NCI-H1092 (cell line): ENCODE data around the gene BDH2.

Experiments
- DNase-seq: peaks from one replicate; lab custom pipeline; 2025; lab: John Stamatoyannopoulos, UW

BDH2 gene

DNA sequence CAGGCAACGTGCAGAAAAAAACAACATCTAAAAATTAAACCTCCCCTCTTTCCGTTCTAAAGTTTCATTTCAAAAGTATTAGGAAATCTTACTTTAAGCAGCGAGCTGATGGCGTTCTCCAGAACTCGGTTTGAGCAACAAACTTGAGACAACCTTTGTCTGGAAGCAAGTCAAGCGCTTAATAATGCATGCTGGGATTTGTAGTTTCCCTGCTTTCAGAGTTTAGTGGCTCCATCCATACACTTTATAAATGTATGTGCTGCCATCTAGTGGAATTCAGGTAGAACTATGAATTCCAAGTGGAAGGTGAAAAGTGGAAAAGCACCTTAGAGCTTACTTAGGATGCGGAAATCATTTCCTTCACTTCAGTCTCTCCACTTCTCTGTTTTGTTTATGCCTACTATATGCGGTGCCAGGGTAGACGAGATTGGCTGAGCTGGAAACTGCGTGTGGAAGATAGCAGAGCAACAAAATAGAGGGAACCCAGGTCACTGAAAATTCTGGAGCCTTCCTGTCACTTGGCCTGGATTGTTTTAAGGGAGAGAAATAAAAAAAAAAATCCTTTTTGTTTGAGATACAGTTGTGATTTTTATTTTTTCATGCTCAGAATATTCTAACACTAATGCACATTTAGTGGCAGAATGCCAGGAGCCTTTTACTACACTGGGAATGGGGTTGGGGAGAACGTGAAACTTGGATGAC is at the start of gene BDH2:
BDH2 (minus strand) TSS at position 144 of the 702 bp plus-strand sequence. CDS start 3,580 bp downstream, outside the sequence.
- DNase-seq, result peak; percentile 80

DNA sequence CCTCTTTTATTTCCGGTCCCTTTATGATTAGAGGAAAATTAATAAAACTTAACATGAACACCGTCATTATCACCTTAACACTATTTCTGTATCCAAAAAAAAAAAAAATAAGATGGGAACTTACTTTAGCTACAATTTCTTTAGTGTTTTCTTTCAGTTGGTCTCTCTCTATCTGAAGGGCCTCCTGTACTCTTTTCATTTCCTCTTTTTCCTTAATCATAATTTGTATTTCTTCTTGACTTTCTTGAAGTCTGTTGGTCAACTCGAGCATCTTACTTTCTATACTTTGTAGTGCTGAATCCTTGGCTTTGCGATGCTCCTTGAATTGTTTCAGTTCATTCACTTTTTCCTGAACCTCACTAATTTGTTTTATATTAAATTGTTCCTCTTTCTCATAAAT is 45.3 kb upstream of the BDH2 start:
- DNase-seq, result no peak

DNA sequence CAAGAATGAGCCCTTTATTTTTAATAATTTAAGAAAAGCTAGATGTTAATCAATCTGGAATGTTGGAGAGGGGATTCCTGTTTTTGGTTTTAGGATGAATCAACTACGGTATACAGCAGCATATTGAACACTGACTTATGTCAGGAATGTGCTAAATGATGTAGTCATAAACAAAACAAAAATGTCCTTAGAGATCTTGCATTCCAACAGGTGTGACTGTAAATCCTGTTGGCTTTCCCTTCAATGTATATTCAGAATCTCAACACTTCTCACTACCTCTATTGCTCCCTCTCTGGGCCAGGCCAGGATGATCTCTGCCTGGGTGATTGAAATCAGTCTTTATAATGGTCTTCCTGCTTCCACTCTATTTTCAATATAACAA is 37.8 kb upstream of the BDH2 start:
- DNase-seq, result no peak

DNA sequence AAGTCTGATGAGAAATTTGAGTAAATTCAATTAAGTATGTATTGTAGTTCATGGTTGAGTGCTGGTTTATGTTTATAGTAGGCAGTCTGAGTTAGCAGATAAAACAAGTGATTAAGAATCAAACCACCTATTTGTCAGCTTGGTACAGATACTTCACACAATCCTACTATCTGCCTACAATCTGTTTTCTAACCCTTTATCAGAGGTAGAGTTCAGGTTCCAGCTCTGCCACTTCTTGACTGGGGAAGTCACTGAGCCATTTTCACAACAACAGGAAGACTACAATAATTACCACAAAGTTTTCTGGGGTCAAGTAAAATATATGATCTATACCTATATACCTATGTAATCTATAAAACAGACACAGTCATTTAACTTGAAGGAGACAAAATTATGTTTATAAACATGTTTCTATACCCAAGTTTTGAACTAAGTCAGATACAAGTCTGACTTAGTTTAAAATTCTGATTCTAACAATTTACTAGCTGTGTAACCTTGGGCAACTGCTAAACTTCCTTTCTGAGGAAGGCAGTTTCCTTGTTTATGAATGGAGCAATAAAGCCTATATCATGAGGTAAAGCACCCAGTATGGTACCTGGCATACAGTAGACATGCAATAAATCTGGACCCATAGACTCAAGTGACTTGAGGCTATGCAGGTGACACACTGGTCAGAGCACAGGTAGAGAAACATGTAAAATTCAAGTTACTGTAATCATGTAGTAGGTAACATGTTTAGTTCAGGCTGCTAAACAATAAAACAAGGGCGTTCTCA is 37.2 kb upstream of the BDH2 start:
- DNase-seq, result no peak

DNA sequence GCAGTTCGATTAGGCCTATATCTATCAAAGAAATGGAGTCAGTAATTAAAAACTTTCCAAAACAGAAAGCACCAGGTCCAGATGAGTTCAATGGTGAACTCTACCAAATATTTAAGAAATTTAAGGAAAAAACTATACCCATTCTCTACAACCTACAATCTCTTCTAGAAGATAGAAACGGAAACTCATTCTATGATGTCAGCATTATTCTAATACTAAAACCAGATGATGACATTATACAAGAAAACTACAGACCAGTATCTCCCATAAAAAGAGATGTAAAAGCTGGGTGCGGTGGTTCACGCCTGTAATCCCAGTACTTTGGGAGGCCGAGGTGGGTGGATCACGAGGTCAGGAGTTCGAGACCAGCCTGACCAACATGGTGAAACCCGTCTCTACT is 29.5 kb upstream of the BDH2 start:
- DNase-seq, result no peak

DNA sequence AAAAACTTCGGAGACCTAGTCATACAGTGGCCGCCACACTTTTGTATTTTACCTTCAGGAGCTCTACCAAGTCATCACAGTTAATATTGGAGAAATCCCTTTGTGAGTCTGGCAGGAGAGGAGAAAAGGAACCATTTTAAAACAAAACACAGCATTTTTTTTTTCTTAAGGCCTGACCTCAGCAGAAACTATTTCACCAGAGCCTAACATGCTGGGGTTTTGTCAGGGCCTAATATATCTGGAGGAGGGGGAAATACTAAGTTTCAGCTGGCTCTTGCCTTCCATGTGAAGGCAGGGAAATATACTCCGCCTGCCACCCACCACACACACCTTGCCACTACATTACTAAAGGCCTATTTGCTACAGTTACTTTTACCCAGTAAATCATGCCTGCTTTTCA is 26.5 kb upstream of the BDH2 start:
- DNase-seq, result no peak

DNA sequence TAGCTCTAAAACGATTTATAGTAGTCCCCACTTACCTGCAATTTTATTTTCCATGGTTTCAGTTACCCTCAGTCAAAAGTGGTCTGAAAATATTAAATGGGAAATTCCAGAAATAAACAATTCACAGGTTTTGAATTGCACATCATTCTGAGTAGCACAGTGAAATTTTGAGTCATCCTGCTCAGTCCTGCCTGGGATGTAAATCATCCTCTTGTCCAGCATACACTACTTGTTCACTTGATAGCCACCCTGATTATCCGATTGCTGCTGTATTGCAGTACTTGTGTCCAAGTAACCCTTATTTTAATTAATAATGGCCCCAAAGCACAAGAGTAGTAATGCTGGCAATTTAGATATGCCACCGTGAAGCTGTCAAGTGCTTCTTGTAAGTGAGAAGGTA is 23.5 kb upstream of the BDH2 start:
- DNase-seq, result no peak

DNA sequence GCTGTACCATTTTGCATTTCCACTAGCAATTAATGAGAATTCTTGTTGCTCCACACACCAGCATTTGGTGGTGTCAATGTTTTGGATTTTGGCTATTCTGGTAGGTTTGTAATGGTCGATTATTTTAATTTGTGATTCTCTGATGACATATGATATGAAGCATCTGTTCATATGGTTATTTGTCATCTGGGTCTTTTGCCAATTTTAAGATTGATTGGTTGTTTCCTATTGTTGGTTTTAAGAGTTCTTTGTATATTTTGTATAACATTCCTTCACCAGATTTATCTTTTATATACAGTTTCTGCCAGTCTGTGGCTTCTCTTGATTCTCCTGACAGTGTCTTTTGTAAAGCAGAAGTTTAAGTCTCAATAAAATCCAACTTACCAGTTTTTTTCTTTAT is 18.5 kb upstream of the BDH2 start:
- DNase-seq, result no peak

DNA sequence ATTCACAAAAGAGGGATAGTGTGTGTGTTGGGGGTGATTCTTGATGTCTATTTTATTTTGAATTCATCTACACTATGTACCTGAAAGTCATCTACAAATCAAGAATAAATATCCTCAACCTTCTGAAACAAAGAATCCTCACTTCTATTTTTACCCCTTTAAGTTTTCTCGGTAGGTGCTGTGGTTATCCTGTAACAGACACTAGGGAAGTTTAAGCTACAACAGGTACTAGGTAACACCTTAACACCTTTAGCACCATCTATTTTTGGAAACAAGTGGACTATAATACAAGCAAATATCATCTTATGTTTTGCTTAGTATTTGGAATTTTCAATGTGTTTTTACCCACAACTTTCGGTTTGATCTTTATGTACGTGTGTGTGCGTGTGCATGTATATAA is 12.0 kb upstream of the BDH2 start:
- DNase-seq, result no peak

DNA sequence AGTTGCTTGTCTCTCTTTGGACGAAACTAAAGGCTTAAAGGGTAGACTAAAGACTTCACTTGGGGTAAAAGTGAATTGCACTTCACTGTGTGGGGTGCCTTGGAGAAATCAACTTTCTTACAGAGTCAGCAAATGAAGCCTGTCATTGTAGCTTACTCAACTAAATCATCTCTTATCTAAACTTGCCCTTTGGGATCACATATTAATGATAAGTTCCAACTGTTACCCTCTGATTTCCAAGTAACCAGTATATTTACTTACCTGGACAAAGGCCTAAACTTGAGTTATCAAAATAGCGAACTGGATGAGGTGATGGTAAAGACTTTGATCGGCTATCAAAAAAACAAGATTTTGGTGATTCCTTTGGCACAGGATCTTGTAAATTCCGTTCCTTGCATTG is 8.9 kb upstream of the BDH2 start:
- DNase-seq, result no peak

DNA sequence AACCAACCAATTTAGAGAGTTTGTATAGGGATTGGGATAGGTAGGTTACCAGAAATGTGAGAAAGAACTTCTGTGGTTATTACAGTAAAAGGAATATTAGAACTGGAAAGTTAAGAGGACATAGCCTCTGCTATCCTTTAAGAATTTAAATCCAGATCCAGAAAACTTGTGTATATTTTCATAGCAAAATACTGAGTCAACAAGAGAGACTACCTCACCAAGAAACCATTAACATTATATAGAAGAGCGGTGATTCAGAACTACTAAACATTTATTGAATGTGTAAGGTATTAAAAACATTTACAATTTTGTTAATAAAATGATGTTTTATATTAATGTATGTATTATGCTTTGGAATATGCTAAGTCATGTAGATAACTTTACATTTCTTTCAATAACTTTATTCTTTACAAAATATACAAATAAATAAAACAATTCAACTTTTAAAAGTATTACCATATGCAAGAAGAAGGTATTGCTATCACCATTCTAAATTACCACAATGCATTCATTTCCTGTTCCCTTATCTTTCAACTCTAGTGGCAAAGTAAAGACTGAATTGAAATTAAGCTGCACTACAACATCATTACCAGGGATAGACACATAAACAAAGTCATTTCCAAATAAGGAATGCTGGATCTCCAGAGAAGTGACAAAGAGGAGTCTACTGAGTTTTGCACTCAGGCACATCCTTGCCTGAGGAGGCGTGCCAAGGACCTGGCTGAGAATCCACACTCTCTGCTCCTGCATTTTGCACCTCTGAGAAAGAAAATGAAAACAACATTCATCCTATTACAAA is 6.1 kb upstream of the BDH2 start:
- no peak for DNase-seq

DNA sequence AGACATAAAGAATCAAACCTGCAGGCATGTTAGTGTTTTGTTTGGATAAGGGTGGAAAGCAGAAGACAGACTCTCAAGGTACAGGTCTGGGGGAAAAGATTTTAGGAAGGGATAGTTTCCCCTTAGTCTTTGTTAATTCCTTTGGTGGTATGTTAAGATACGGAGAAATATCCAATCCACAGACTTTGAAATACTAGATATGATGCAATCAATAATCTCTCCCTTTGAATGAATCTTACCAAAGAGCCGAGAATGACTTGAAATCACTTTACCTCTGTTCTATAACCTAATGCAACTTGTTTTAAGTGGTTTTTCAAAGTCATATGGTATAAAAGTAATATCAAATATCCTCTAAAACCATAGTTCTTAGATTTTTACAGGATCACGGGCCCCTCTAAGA is 5.3 kb upstream of the BDH2 start:
- no peak for DNase-seq

DNA sequence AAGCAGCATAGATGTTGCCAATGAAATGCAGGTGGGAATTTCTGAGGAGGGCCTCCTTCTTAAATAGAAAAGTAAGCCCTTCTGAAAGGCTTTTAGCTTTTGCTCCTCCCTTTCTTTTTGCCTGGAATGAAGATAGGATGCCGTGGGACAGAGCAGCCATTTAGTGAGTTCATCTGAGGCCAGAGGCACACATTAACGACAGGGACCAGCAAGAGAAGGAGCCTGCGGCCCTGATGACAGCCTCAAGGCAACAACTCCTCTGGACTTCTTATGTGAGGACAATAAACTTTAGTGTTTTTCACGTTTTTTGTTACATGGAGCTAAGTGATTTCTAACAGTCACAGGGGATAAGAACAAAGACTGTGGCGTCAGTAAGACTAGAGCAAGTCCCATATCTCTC is 1.1 kb upstream of the BDH2 start:
- DNase-seq, result no peak

DNA sequence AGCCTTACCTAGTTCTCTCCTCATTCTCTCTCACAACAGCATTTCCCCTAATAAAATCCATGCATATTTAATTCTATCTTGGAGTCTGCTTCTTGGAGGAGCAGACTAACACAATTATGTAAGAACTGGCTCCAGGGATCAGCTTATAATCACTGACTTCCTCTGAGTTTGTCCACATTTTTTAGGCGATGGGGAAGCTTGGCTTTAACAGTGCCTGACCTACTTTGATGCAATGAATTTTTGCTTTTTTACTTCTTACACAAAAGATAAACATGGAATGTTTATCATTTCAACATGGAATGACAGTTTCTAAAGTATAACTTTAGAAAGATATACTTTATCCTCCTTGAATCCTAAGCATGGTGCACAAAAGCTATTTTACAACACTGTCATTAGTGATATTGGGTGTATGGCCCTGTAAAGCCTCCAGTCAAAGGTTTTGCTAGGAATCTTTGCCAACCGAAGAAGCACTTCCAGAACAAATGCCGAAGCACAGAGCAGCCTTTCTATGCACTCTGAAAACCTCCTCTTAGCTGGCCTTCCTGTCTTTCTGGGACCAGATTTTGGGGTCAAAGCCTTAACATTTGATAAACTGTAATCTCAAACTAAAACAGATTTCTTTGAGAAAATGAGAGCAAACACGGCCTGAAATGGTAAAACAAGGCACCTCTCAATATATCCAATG is 736 bp downstream of the BDH2 start:
- no peak for DNase-seq

DNA sequence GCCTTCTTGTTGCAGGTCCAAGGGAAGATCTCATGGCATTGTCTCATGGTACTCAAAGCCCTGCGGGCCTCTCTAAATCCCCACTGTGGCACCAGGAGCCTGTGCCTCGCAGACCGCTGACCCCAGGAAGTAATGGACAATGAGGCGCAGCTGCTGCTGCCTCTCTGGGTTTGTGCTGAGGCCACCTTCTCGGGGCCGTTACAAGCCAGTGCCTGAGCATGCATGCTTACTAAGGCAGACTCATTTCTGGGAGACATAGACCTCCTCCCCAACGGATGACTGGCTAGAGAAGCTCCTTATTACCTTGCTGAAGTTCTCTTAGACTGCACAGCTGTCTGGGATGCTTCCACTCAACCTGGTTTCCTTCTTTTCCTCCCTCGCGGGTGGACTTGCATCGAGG is 1.3 kb downstream of the BDH2 start:
- no peak for DNase-seq

DNA sequence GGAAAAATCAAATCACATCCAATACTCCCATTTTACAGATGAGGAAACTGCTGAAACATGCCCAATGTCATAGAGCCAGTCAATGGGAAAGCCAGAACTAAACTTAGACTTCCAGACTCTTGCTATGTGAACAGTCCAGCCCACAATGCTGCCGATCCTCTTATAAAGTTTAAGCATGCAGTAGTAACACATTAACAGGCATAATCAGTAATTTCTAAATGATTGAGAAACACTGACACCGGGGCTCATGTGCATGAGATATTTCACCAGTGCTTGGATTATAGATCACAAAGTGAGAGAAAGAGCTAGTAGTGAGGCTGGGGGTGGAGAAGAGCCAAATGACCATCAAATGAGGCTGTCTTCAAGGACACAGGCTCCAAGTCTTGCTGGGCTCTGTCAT is 2.5 kb downstream of the BDH2 start:
- DNase-seq, result no peak

DNA sequence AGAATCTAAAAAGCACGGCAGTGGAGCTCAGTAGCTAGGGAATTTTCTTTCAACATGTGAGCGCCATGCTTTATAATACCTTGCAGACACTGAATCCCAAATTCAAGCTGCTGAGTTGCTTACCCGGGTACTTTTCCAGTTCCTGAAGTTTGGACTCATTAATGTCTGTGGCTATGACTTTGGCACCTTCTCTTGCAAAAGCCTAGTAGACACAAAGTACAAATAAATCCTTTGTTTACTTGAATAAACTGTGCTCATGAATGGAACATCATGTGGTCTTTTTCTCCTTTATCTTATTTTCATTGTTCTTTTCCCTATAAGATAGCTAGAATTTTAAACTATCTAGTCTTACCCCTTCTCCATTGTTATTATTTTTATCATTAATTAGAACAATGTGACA is 4.6 kb downstream of the BDH2 start:
- DNase-seq, result no peak

DNA sequence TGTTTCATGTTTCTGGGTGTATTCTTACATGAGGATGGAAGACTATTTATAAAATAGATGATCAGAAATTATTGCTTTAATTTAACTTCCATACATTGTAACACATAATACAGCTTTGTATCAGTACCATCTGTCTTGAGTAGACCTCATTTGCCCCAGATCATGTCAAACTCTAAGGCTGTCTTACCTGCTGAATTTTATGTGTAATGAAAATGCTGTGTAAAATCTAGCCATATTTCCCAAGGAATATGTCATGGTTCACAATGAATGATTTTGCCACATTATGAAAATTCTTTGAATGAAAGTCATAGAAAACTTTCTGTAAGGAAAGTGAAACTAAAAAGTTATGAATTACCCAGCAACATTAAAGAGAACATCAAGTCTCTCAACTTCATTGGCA is 7.4 kb downstream of the BDH2 start:
- DNase-seq, result no peak

DNA sequence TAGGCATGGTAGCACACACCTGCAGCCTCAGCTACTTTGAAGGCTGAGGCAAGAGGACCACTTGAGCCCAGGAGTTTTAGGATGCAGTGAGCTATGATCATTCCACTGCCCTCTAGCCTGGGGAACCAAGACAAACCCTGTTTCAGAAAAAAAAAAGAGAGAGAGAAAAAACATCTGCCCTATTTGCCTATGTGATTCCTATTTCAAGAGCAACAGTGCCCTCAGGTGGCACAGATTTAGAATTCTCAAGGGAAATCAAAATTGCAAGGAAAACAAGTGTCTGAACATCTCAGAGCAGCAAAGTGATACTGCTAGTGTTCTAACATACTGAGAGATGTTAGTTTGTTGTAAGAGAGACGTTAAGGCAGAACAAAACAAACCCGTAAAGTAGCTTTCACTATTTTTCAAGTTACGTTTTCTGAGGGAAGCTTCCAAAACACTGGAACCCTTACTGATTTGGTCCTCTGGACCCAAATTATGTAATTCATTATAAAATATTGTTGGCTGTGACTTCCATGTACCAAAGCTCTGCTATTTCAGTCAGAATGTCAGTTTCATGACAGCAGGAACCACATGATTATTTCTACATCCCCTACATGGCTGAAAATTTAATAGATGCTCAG is 7.9 kb downstream of the BDH2 start:
- peak; percentile 47 for DNase-seq

DNA sequence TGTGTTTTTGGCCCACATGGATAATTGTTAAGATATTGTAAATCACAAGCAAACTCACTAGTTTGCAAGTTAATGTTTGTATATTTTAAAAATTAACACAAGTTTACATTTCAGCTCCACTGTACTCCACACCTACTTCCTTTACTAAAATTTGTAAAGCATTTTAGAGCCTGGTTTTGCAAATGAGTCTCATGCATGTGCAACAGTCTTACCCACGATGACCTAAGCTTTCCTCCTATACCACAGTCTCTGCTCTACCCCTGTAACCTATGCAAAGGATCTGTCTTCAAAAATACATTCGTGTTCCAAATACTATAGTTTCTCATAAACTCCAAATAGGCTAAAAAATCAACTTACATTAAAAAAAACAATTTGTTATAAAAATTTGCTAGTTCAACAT is 10.2 kb downstream of the BDH2 start:
- no peak for DNase-seq

DNA sequence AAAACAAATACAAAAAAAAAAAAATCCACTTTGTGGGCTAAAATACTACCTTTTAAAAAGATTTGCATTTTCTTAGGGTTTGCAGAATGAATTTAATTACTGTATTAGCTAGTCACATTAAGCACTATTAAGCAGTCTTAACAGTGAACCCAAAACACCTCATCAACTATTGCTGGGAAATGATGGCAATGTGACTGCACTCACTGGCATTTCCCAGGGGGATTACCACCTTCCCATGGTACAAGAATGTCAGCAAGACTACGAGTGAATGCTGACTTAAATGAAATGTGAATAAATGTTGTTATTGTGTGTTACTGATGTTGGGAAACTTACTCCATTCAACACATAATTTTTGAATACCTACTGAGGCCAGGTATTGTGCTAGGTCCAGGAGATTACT is 13.1 kb downstream of the BDH2 start:
- no peak for DNase-seq
